Stimulated activated CD4-positive, alpha-beta T cell treated with anti-CD3 and anti-CD28 coated beads, Interleukin-2, amount 100 ng/mL, for 24 hours (primary cell): ENCODE data around the gene INTU.
A peak's percentile ranks its signal among the peaks of the same experiment; 100 is the strongest.
"Not testable (repeated sequence)": the region's sequence is repeated elsewhere in the genome, so short reads cannot be mapped to it uniquely, and the experiment has no call there.

ENCODE experiments used
- DNase-seq, 2 donors: peaks; one replicate each; pipeline ENCODE4 v3.0.0-alpha.2; 2020

Gene INTU

DNA sequence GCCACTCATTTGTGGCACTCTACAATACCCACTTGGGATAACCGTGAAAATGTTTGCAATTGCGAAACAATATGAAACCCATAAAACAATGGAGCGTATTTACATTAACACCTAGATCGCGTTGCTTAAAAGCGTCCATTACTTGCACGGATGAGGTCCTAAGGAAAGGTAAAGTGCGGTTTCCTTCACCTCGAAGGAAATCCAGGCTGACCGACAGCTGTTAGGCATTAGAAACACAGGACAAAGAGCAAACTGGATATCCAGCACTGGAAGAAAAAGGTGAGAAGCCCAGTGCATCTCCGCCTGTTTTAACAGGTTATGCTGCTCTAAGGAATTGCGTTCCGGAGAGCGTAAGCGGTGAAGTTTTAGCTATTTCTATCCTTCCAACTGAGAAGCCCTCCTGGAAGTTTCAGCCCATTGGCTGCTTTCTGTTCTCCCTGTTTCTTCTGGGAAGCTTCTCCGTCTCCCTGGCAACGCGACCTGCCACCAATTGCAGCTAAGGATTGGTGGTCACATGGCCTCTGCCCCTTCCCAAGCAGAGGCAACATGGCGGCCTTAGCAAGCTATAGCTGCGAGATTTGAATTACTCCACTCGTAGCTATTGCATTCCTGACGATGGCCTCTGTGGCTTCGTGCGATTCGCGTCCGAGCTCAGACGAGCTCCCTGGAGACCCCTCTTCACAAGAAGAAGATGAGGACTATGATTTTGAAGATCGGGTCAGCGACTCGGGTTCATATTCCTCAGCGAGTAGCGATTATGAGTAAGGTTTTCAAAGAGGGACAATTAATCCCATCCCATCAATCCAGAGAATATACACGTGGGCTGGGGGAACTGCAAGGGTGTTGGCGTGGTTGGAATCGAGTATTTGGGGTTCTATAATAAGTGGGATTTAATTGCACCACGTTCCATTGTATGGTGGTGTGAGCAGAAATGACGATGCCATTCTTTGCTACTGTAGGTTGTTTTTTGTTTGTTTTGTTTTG, at the start of gene INTU:
INTU (plus strand) TSS at position 538 of the 984 bp plus-strand sequence; CDS start at position 616, 78 bp downstream.
- DNase-seq = peak; percentile 21 to 54

- DNase-seq = not testable (repeated sequence)
Observed at GRCh38 chr4:127586496-127586895, 46.3 kb upstream of the INTU start.

DNA sequence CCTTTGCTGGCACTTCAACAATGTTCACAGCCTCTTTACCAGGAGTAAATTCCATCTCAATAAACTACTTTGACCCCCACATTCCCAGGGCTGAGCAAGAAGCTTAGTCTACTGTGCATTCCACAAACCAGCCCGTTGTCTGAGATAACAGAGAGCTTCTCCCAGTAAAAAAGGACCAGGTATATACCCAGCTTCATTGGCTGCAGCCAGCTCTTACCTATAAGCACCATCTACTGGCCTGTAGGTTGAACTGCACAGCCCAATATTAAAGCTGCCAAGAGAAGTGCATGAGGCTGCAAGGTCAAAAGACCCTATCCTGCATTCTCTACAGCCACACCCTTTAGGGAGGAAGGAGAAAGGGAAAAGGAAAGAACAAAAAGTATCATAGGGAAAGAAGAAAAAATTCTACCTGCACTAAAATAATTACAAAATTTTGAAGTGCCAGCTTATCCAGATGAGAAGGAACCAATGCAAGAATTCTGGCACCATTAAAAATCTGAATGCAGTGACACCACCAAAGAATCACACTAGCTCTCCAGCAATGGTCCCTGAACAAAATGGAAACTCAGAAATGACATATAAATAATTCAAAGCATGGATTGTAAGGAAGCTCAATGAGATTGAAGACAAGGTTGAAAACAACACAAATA, 45.7 kb upstream of the INTU start:
- DNase-seq = no peak

GRCh38 chr4:127589153-127589552, 43.6 kb upstream of the INTU start:
- not testable (repeated sequence) for DNase-seq

DNA sequence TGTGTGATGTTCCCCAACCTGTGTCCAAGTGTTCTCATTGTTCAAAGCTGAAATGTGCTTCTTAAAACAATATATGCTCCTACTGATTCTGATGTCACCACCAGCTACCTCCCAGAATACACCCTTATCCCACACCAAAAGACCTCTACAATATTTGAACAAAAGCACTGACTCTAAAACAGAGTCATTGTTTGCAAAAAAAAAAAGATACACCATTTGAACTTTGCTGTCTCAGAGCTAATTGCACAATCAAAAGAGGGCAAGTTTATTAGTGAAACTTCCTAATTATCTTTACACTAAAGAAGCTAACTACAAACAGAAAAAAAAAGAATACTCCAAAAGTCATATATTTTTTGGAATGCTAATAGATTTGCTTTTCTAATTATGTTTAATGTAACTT, 34.1 kb upstream of the INTU start:
- no peak for DNase-seq

GRCh38 chr4:127601029-127601428, 31.7 kb upstream of the INTU start:
- DNase-seq = no peak

GRCh38 chr4:127604949-127605709, 27.6 kb upstream of the INTU start:
- no peak for DNase-seq

DNA sequence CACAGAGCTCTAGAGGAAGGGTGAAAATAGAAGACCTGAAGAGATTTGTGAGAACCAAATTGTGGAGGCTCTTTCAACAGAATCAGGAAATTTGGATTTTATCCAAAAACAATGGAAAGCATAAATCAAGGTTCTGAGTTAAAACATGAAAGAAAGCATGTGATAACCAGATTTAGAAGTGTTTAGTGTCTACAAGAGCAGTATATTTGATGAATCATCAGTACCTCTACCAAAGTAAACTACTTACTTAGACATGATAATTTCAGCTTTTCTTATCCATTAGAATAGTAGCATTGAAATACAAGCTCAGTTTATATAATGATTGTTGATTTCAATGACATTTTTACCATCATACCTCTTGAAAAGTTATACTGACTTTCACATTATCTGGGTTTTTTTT, 25.9 kb upstream of the INTU start:
- no peak for DNase-seq

GRCh38 chr4:127609484-127609883, 23.3 kb upstream of the INTU start:
- no peak for DNase-seq

- no peak for DNase-seq
Observed at GRCh38 chr4:127610488-127610887, 22.3 kb upstream of the INTU start.

DNA sequence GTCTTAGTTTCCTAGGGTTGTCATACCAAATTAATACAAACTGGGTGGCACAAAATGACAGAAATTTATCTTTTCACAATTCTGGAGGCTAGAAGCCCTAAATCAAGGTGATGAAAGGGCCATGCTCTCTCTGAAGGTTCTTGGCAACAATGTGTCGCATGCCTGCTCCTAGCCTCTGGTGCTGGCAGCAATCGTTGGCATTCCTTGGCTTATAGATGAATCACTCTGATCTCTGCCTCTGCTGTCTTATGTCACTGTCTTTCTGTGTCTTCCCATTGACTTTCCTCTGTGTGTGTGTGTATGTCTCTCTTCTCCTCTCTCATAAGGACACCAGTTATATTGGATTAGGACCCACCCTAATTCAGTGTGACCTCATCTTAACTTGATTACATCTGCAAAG, 15.9 kb upstream of the INTU start:
- no peak for DNase-seq

DNA sequence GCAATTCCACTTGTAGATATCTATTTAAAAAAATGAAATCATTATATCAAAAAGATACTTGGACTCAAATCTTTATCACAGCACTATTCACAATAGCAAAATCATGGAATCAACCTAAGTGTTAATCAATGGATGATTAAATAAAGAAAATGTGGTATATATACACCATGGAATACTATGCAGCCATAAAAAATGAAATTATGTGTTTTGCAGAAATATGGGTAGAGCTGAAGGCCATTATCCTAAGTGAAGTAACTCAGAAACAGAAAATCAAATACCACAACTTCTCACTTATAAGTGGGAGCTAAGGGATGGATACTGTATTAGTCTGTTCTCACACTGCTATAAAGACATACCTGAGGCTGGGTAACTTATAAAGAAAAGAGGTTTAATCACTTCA, 14.3 kb upstream of the INTU start:
- DNase-seq = no peak

DNA sequence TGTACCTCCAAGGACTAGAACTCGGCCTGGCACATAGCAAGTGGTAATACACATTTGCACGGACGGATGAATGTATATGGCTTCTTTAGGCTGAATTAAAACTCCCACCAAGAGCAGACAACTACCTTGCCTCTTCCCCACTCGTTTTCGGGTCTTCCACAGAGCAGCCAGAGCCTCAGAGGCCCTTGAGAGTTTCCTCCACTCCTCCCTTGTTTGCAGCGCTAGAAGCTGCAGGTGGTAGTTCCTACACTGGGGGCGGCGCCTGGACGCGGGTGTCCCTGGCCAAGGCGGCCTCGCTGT, 10.2 kb upstream of the INTU start:
- DNase-seq = no peak

DNA sequence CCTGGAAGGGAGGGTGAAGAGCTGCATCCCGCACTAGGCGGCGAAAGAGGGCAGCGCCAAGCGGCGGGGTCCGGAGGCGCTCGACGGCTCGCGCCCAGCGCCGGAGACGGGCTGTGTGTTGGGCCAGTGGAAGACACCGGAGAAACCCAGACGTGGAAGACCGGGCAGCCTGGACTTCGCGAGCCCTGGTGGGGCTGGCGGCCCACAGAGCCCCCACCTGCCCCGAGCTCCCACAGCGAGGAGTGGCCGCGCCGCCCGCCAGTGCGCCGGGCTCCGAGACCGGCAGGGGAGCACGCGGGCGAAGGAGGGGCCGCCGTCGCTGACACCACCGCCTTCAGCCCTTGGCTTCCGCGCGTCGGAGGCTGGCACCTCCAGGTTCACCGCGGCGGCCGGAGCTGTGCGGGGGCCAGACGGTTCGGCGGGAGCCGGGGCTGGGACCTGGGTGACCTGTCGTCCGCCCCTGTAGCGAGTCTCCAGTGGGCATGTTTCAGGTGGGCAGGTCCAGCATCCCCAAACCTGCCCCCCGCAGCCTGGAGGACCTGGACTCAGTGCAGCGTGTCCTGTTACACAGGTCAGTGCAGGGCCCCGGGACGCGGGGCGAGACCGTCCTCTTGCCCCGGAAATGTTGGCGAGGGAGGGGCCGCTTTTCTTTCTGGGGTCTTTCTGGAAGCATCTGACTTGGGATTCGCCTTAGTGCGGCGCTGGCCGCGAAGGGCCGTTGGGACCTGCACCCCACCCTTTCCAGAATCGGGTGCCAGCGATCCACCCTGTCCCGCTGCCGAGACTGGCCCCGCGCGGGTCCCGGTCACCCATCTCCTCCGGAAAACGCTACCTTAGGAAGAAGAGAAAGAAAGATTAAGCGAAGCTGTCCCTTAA, 9.6 kb upstream of the INTU start:
- peak in 1 of 2 donors; percentile 6 for DNase-seq

- DNase-seq = peak in 1 of 2 donors; percentile 15
Observed at GRCh38 chr4:127623797-127624083, 9.0 kb upstream of the INTU start.

- no peak for DNase-seq
Observed at GRCh38 chr4:127624173-127624572, 8.6 kb upstream of the INTU start.

DNA sequence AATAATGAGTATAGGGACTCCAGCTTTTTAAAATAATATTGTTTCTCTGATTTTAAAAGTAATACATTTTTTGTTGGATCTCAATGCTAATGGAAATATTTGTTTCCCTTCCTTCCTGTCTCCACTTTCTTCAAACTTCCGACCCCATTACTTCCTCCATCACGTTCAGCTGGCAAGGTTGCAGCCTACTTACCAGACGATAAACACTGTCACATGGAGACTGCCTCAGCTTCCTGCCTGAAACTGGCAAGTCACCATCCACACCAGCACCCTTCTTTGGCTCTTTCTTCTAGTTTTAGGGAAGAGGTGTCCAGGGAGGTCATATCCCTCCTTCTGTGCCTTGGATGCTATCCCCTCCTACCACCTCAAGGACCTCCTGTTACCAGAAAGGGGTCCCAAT, 3.4 kb upstream of the INTU start:
- no peak for DNase-seq

GRCh38 chr4:127630152-127630551, 2.6 kb upstream of the INTU start:
- no peak for DNase-seq

GRCh38 chr4:127631420-127631819, 1.3 kb upstream of the INTU start:
- DNase-seq = no peak

DNA sequence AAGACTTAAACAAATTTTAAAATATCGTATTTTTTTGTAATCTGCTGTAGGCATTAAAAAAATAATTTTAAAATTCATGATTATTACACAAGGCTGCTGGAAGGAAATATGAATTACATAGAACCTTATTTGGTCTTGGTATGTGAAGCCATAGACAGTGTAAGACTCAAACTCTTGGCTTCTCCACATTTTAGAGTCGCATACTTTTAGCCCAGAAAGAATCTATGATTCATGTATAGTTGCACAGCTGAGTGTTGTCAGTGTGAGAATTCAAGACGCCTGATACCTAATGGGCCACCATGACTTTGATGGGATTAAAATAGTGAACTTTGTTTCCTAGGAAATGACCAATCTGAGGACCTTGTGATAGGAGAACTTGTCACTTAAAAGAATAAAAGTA, 1.4 kb downstream of the INTU start:
- DNase-seq = no peak

- no peak for DNase-seq
Observed at GRCh38 chr4:127641524-127641923, 8.8 kb downstream of the INTU start.

GRCh38 chr4:127642169-127642568, 9.4 kb downstream of the INTU start:
- DNase-seq = no peak

DNA sequence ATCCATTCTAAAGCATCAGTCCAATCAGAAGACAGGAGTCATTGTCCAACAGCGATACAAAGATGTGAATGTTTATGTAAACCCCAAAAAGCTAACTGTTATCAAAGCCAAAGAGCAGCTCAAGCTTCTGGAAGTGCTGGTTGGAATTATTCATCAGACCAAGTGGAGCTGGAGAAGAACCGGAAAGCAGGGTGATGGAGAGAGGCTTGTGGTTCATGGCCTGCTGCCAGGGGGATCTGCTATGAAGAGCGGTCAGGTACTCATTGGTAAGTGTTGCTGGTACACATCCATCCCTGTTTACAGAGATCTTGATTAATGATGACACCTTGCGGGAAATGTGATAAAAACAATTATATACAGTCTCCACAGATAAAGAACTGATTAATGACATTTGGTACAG, 11.0 kb downstream of the INTU start:
- DNase-seq = no peak
